Hepatocyte (in vitro differentiated cells): ENCODE measurements around the gene FAM185A.

Experiments
- EZH2 ChIP-seq: fragments of 200-600 bp; sonication (generic); IDR thresholded peaks from 2 replicates; pipeline ENCODE4 v1.6.1; 2016; ENCODE audit warnings: antibody characterized with exemption, mild to moderate bottlenecking, borderline replicate concordance
- EZH2phosphoT487 ChIP-seq: fragments of 200-600 bp; sonication (generic); IDR thresholded peaks from one replicate; pipeline ENCODE4 v1.6.1; 2018; ENCODE audit warnings: antibody characterized with exemption, mild to moderate bottlenecking, low read depth, moderate library complexity; ENCODE audit not compliant: unreplicated experiment, severe bottlenecking
- TF ChIP-seq, protein P1 (sequence below): fragments of 200-600 bp; sonication (generic); IDR thresholded peaks from 2 replicates; pipeline ENCODE4 v1.5.1; 2016; ENCODE audit warnings: antibody characterized with exemption, mild to moderate bottlenecking; ENCODE audit not compliant: poor library complexity

DNA sequence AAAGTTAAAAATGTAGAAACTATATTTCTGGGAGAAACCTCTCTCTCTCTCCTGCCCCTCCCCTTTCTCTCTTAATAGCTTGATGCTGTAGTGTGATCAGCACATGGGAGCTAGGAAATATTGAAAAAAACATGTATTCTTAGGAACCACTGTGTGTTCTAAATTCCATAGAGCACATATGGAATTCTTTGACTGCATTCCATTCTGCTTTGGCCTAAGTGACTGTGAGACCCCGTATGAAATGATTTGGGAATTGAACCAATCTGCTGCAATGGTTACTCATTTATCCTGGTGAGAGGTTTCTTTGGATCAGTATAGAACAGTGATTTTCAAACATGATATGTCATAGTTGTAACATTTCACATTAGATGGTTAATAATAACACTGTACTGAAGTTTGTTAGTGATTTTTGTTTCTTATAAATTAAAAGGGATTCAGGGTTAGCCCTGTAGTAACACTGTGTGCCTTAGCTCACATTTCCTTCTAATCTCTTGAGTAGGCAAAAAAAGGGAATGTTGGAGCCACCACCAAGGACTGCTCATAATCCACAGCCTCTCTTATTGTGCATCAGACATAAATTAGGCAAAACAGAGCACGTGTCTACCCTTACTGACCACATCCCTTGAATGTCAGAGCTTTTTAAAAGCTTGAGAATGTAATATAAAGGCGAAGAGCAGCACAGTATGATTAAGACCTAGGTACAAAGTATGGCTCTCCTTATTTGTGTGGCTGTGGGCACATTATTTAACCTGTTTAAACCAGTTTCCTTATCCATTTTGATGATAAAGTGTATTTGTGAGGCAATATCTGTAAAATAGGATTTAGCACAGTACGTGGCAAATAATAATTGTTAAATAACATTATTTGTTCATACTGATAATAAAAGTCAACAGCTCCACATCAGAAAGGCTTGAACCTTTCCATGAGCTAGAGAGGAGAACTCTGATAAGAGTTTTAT, 69.1 kb downstream of the FAM185A start:
- TF ChIP-seq EZH2 (no peak), EZH2phosphoT487 (no peak)
- TF ChIP-seq, protein P1, sequence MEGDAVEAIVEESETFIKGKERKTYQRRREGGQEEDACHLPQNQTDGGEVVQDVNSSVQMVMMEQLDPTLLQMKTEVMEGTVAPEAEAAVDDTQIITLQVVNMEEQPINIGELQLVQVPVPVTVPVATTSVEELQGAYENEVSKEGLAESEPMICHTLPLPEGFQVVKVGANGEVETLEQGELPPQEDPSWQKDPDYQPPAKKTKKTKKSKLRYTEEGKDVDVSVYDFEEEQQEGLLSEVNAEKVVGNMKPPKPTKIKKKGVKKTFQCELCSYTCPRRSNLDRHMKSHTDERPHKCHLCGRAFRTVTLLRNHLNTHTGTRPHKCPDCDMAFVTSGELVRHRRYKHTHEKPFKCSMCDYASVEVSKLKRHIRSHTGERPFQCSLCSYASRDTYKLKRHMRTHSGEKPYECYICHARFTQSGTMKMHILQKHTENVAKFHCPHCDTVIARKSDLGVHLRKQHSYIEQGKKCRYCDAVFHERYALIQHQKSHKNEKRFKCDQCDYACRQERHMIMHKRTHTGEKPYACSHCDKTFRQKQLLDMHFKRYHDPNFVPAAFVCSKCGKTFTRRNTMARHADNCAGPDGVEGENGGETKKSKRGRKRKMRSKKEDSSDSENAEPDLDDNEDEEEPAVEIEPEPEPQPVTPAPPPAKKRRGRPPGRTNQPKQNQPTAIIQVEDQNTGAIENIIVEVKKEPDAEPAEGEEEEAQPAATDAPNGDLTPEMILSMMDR, result no peak
